ENCODE measurements around the gene IFIT1.

- TF ChIP-seq, protein P1, sequence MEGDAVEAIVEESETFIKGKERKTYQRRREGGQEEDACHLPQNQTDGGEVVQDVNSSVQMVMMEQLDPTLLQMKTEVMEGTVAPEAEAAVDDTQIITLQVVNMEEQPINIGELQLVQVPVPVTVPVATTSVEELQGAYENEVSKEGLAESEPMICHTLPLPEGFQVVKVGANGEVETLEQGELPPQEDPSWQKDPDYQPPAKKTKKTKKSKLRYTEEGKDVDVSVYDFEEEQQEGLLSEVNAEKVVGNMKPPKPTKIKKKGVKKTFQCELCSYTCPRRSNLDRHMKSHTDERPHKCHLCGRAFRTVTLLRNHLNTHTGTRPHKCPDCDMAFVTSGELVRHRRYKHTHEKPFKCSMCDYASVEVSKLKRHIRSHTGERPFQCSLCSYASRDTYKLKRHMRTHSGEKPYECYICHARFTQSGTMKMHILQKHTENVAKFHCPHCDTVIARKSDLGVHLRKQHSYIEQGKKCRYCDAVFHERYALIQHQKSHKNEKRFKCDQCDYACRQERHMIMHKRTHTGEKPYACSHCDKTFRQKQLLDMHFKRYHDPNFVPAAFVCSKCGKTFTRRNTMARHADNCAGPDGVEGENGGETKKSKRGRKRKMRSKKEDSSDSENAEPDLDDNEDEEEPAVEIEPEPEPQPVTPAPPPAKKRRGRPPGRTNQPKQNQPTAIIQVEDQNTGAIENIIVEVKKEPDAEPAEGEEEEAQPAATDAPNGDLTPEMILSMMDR (IDR thresholded peaks at IDR 0.05) = peak; percentile 29 to 48 (median 46)
- no peak for TF ChIP-seq POLR2A (IDR thresholded peaks at IDR 0.05; ENCODE audit: low read depth)
- no peak for TF ChIP-seq EP300 (IDR thresholded peaks at IDR 0.05)
These were observed 23.0 kb upstream of the IFIT1 start for GRCh38 chr10:89369156-89370105.
